PC-9 (cell line): ENCODE results near the gene HIPK4. TPM values are rescaled to one million over a fixed set of nuclear protein-coding genes. Genes with fewer than 3 reads are reported as not detected.

Experiments
- BruUV-seq: library from RNA; stranded (reverse); fragments of 400-500 nt; replicated peaks from 2 replicates; lab custom pipeline; 2021; lab: Mats Ljungman, UMichigan
- CTCF ChIA-PET: fragments of 300-600 bp; sonication (Branson Sonifier 250); formaldehyde crosslinking; loops from one replicate; lab custom pipeline; 2022; ENCODE audit warnings: antibody characterized with exemption; lab: Charles Lee
- POLR2A ChIA-PET: fragments of 300-600 bp; sonication (Branson Sonifier 250); formaldehyde crosslinking; loops from one replicate; lab custom pipeline; 2022; ENCODE audit warnings: antibody characterized with exemption; ENCODE audit not compliant: unreplicated experiment; lab: Charles Lee
- DNase-seq, 2 experiments: peaks; one replicate each; pipeline versions ENCODE4 v3.0.0 to v3.0.0-alpha.2; 2015 to 2022; ENCODE audit warnings: mixed read lengths in 1 of 2
- H2AFZ ChIP-seq: fragments of 200-600 bp; sonication (generic); 2 replicates; pipeline ENCODE4 v1.8.1; 2017; ENCODE audit warnings: antibody characterized with exemption
- H3F3A ChIP-seq: fragments of 200-600 bp; sonication (generic); 2 replicates; pipeline ENCODE4 v1.8.1; 2017; ENCODE audit warnings: antibody characterized with exemption, mild to moderate bottlenecking, low read depth; ENCODE audit not compliant: insufficient read depth
- H3K27ac ChIP-seq: fragments of 200-600 bp; sonication (generic); 2 replicates; pipeline ENCODE4 v1.6.1; 2016; ENCODE audit warnings: mixed run types
- H3K27me3 ChIP-seq: fragments of 200-600 bp; sonication (generic); 2 replicates; pipeline ENCODE4 v1.6.1; 2016; ENCODE audit warnings: low read depth, mixed run types; ENCODE audit not compliant: insufficient read depth
- H3K36me3 ChIP-seq: fragments of 200-600 bp; sonication (generic); 2 replicates; pipeline ENCODE4 v1.6.1; 2016; ENCODE audit warnings: low read depth, mixed run types
- H3K4me1 ChIP-seq: fragments of 200-600 bp; sonication (generic); replicated peaks from 2 replicates; pipeline ENCODE4 v1.6.1; 2016; ENCODE audit warnings: mixed run types; ENCODE audit not compliant: insufficient read depth
- H3K4me2 ChIP-seq: fragments of 200-600 bp; sonication (generic); 2 replicates; pipeline ENCODE4 v1.6.1; 2017; ENCODE audit warnings: mixed run types
- H3K4me3 ChIP-seq: fragments of 200-600 bp; sonication (generic); 2 replicates; pipeline ENCODE4 v1.6.1; 2016; ENCODE audit warnings: mixed run types
- H3K79me2 ChIP-seq: fragments of 200-600 bp; sonication (generic); 2 replicates; pipeline ENCODE4 v1.6.1; 2017; ENCODE audit warnings: low read depth, mixed run types
- H3K9me2 ChIP-seq: fragments of 200-600 bp; sonication (generic); 2 replicates; pipeline ENCODE4 v1.8.1; 2017; ENCODE audit warnings: mild to moderate bottlenecking; ENCODE audit not compliant: insufficient read depth
- H3K9me3 ChIP-seq: fragments of 200-600 bp; sonication (generic); 2 replicates; pipeline ENCODE4 v1.8.1; 2016; ENCODE audit warnings: low read depth; ENCODE audit not compliant: insufficient read depth
- H4K20me1 ChIP-seq: fragments of 200-600 bp; sonication (generic); 2 replicates; pipeline ENCODE4 v1.8.1; 2017; ENCODE audit not compliant: insufficient read depth
- CTCF ChIP-seq: fragments of 200-600 bp; sonication (generic); conservative IDR thresholded peaks from 2 replicates; pipeline ENCODE4 v1.6.1; 2017; ENCODE audit warnings: mixed run types, antibody characterized with exemption, mild to moderate bottlenecking, moderate library complexity
- EZH2 ChIP-seq: fragments of 200-600 bp; sonication (generic); IDR thresholded peaks from 2 replicates; pipeline ENCODE4 v1.8.0; 2017; ENCODE audit warnings: antibody characterized with exemption, low read depth
- intact Hi-C: fragments of 100-400 bp; cut with micrococcal nuclease; formaldehyde crosslinking; loops from one replicate; pipeline ENCODE4 v1.10.0; 2022; ENCODE audit not compliant: unreplicated experiment
- total RNA-seq: library from RNA; stranded (reverse); gene quantifications from 2 replicates; pipeline ENCODE4 v1.2.3, GENCODE V29; 2021

The HIPK4 gene
- total RNA-seq, 1 experiment from 2014 or later = 0.37 TPM

- Histone ChIP-seq H3K27ac (no peak overlapping the region), H3K27me3 (no peaks in the 10 kb centered on the region), H3F3A (peaks cover 4% of the 10 kb centered on the region; the same call in 1 of the 2 replicates), H3K9me3 (no peaks in the 10 kb centered on the region), H4K20me1 (no peaks in the 10 kb centered on the region), H3K4me3 (peak overlapping the region; percentile 60), H3K9me2 (no peaks in the 10 kb centered on the region), H2AFZ (no peak overlapping the region; the same call in 1 of the 2 replicates), H3K36me3 (no peaks in the 10 kb centered on the region), H3K4me1 (0 out of 2 replicates have a peak, but pooled peaks cover 4% of the 10 kb centered on the region), H3K79me2 (no peaks in the 10 kb centered on the region), H3K4me2 (peak overlapping the region; percentile 84)
- TF ChIP-seq EZH2 (no peak), CTCF (no peak)
- BruUV-seq = no TSS peak
- DNase-seq = peak in 1 of 2 experiments; percentile 51
- intact Hi-C loops = no loop called here
- CTCF ChIA-PET = interaction anchor here (0.6 kb wide), 1 partner anchor 14 kb away, joined by 9 read pairs; no protein-coding TSS in a partner anchor
- POLR2A ChIA-PET = no interaction called here
Measured at GRCh38 chr19:40365613-40366401, 24.2 kb downstream of the HIPK4 start.

- H3K4me2 ChIP-seq = peak overlapping the region; percentile 84
- H3K27me3 ChIP-seq = no peaks in the 10 kb centered on the region
- no peaks in the 10 kb centered on the region for H3K79me2 ChIP-seq
- no peak overlapping the region for H3K27ac ChIP-seq
- H4K20me1 ChIP-seq = no peaks in the 10 kb centered on the region
- H3K36me3 ChIP-seq = no peaks in the 10 kb centered on the region
- BruUV-seq = no TSS peak
- 0 out of 2 replicates have a peak, but pooled peaks cover 4% of the 10 kb centered on the region for H3K4me1 ChIP-seq
- ChIA-PET CTCF (no interaction called here), POLR2A (no interaction called here)
- TF ChIP-seq CTCF (no peak), EZH2 (no peak)
- H2AFZ ChIP-seq = no peak overlapping the region
- intact Hi-C loops = no loop called here
- no peak for DNase-seq
- H3K9me3 ChIP-seq = no peaks in the 10 kb centered on the region
- peak overlapping the region; percentile 60 for H3K4me3 ChIP-seq
- H3F3A ChIP-seq = peaks cover 4% of the 10 kb centered on the region; the same call in 1 of the 2 replicates
- H3K9me2 ChIP-seq = no peaks in the 10 kb centered on the region
Measured at GRCh38 chr19:40365010-40365409, 25.0 kb downstream of the HIPK4 start.

DNA sequence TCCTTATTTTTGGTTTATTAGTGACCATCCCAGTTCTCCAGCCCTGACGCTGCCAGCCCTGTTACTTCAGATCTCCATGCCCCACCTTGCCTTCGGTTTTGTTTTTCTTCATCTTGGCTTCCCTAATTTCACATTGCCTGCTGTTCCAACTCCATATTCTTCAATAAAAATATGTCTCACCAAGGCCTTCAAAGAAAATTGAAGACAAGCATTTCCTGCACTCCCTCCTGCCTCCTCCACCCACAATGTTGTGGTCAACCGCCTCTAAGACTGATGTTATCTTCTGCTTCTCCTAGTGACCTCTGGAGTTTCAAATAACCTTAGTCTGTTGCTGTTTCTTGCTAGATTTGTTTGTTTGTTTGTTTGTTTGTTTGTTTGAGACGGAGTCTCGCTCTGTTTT is 26.9 kb downstream of the HIPK4 start:
- H3K9me3 ChIP-seq = no peaks in the 10 kb centered on the region
- CTCF ChIA-PET = no interaction called here
- BruUV-seq = no TSS peak
- intact Hi-C loops = no loop called here
- no peak overlapping the region for H3K4me2 ChIP-seq
- TF ChIP-seq EZH2 (no peak), CTCF (no peak)
- H2AFZ ChIP-seq = no peak overlapping the region
- POLR2A ChIA-PET = no interaction called here
- H3K79me2 ChIP-seq = no peaks in the 10 kb centered on the region
- no peak overlapping the region for H3K4me3 ChIP-seq
- H3K4me1 ChIP-seq = 0 out of 2 replicates have a peak, but pooled peaks cover 4% of the 10 kb centered on the region
- no peaks in the 10 kb centered on the region for H4K20me1 ChIP-seq
- peaks cover 4% of the 10 kb centered on the region; the same call in 1 of the 2 replicates for H3F3A ChIP-seq
- no peak overlapping the region for H3K27ac ChIP-seq
- no peaks in the 10 kb centered on the region for H3K36me3 ChIP-seq
- no peak for DNase-seq
- H3K27me3 ChIP-seq = no peaks in the 10 kb centered on the region
- no peaks in the 10 kb centered on the region for H3K9me2 ChIP-seq
